ENCODE results near the gene POLR3GL.

GRCh38 chr1:145926686-145927062, 37.8 kb upstream of the POLR3GL start:
- TF ChIP-seq ESRRG (CRISPR knock-in tag; IDR thresholded peaks at IDR 0.05): no peak
- TF ChIP-seq, protein P1, sequence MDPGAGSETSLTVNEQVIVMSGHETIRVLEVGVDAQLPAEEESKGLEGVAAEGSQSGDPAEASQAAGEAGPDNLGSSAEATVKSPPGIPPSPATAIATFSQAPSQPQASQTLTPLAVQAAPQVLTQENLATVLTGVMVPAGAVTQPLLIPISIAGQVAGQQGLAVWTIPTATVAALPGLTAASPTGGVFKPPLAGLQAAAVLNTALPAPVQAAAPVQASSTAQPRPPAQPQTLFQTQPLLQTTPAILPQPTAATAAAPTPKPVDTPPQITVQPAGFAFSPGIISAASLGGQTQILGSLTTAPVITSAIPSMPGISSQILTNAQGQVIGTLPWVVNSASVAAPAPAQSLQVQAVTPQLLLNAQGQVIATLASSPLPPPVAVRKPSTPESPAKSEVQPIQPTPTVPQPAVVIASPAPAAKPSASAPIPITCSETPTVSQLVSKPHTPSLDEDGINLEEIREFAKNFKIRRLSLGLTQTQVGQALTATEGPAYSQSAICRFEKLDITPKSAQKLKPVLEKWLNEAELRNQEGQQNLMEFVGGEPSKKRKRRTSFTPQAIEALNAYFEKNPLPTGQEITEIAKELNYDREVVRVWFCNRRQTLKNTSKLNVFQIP (CRISPR knock-in tag; IDR thresholded peaks at IDR 0.05; ENCODE audit: borderline replicate concordance, low read depth): no peak
- TF ChIP-seq RARB (CRISPR knock-in tag; IDR thresholded peaks at IDR 0.05): no peak
- TF ChIP-seq CSDC2 (CRISPR knock-in tag; IDR thresholded peaks at IDR 0.05): no peak
- no peak for TF ChIP-seq ZNF565 (CRISPR knock-in tag; conservative IDR thresholded peaks at IDR 0.05; ENCODE audit: low read depth)

Data from SK-N-SH treated with all-trans-retinoic acid at 6 μM for 48 hours (cell line).